Astrocyte (in vitro differentiated cells and primary cell): ENCODE results near the gene YAF2. TPM values are rescaled to one million over a fixed set of nuclear protein-coding genes. Genes with fewer than 3 reads are reported as not detected.
A peak's percentile ranks its signal among the peaks of the same experiment; 100 is the strongest.

ENCODE experiments used
- DNase-seq: peaks from one replicate; pipeline ENCODE4 v3.0.0-alpha.2; 2010; ENCODE audit warnings: low read depth
- FAIRE-seq: peaks from 2 replicates; lab custom pipeline; 2011; peaks lifted over from hg19 to GRCh38; lab: Jason Lieb, UNC
- H2AFZ ChIP-seq: 2 replicates; pipeline ENCODE4 v1.6.0; 2012; ENCODE audit warnings: low read depth, low read length, inconsistent platforms
- H3K27ac ChIP-seq: 2 replicates; pipeline ENCODE4 v1.5.1; 2011; ENCODE audit warnings: low read depth, low read length, inconsistent platforms
- H3K27me3 ChIP-seq: 2 replicates; pipeline ENCODE4 v1.6.0; 2011; ENCODE audit warnings: low read length, inconsistent platforms; ENCODE audit not compliant: insufficient read depth
- H3K36me3 ChIP-seq: 2 replicates; pipeline ENCODE4 v1.5.1; 2011; ENCODE audit warnings: low read length, inconsistent platforms; ENCODE audit not compliant: insufficient read depth
- H3K4me1 ChIP-seq: 2 replicates; pipeline ENCODE4 v1.5.1; 2011; ENCODE audit warnings: low read length, inconsistent platforms; ENCODE audit not compliant: insufficient read depth
- H3K4me2 ChIP-seq: 2 replicates; pipeline ENCODE4 v1.6.0; 2012; ENCODE audit warnings: low read length, inconsistent platforms
- H3K4me3 ChIP-seq: 2 replicates; pipeline ENCODE4 v1.5.1; 2011; ENCODE audit warnings: low read depth, mild to moderate bottlenecking, low read length, inconsistent platforms; ENCODE audit not compliant: insufficient read depth
- H3K79me2 ChIP-seq: 2 replicates; pipeline ENCODE4 v1.6.0; 2012; ENCODE audit warnings: mild to moderate bottlenecking, low read length, inconsistent platforms; ENCODE audit not compliant: insufficient read depth
- H3K9ac ChIP-seq: 2 replicates; pipeline ENCODE4 v1.6.0; 2012; ENCODE audit warnings: mild to moderate bottlenecking, low read length, inconsistent platforms
- H3K9me3 ChIP-seq: 2 replicates; pipeline ENCODE4 v1.5.1; 2012; ENCODE audit warnings: low read depth, mild to moderate bottlenecking, low read length, inconsistent platforms; ENCODE audit not compliant: insufficient read depth
- H4K20me1 ChIP-seq: 2 replicates; pipeline ENCODE4 v1.6.0; 2012; ENCODE audit warnings: low read length, inconsistent platforms; ENCODE audit not compliant: insufficient read depth
- H3K27ac Mint-ChIP-seq: one replicate; pipeline ENCODE4 v1.8.0; 2021; ENCODE audit warnings: mild to moderate bottlenecking, mixed read lengths; ENCODE audit not compliant: unreplicated experiment
- H3K27me3 Mint-ChIP-seq: one replicate; pipeline ENCODE4 v1.8.0; 2021; ENCODE audit warnings: low read depth, mixed read lengths; ENCODE audit not compliant: unreplicated experiment
- H3K36me3 Mint-ChIP-seq: one replicate; pipeline ENCODE4 v1.8.0; 2021; ENCODE audit warnings: low read depth, mixed read lengths; ENCODE audit not compliant: unreplicated experiment
- H3K4me1 Mint-ChIP-seq: one replicate; pipeline ENCODE4 v1.8.0; 2021; ENCODE audit warnings: low read depth, mixed read lengths; ENCODE audit not compliant: unreplicated experiment
- H3K4me3 Mint-ChIP-seq: one replicate; pipeline ENCODE4 v1.8.0; 2021; ENCODE audit warnings: mild to moderate bottlenecking, moderate library complexity, mixed read lengths; ENCODE audit not compliant: unreplicated experiment
- H3K9me3 Mint-ChIP-seq: one replicate; pipeline ENCODE4 v1.8.0; 2021; ENCODE audit warnings: mild to moderate bottlenecking, mixed read lengths; ENCODE audit not compliant: unreplicated experiment
- EZH2 ChIP-seq: IDR thresholded peaks from 2 replicates; pipeline ENCODE4 v1.6.1; 2012; ENCODE audit warnings: mild to moderate bottlenecking, low read length, inconsistent platforms; ENCODE audit not compliant: insufficient read depth
- total RNA-seq: library from RNA; stranded (reverse); gene quantifications from 2 replicates; pipeline ENCODE4 v1.2.1, GENCODE V29; 2021
- TF ChIP-seq, protein P1 (sequence below): IDR thresholded peaks from 2 replicates; pipeline ENCODE4 v1.5.1; 2011; ENCODE audit warnings: low read depth, mild to moderate bottlenecking, inconsistent platforms, low read length, moderate library complexity; ENCODE audit not compliant: insufficient read depth

Gene YAF2
- total RNA-seq, 1 donor from 2014 or later, result 28.6 TPM

DNA sequence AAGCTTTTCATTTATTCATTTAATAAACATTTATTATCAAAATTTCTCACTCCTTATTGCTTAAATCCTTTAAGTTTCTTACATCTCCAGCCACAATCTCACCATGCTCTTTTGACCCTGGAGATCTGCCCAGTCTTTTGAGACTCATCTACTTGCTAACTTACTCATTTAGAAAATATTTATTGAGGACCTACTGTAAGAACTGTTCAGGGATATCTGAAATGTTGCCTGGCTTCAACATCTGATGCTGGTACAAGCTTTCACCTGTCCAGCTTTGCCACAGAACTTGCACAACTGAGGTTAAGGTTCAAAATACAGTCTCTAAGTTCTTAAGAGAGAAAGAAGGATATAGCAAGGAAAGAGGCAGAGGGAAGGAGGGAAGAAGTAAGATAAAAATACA is 75.9 kb downstream of the YAF2 start:
- Histone ChIP-seq H3K27me3 (no peaks in the 10 kb centered on the region), H3K4me1 (no peaks in the 10 kb centered on the region), H4K20me1 (peaks cover 3% of the 10 kb centered on the region), H2AFZ (no peak overlapping the region), H3K79me2 (no peaks in the 10 kb centered on the region), H3K4me3 (no peak overlapping the region), H3K9me3 (no peaks in the 10 kb centered on the region), H3K36me3 (peaks cover 3% of the 10 kb centered on the region), H3K27ac (no peak overlapping the region), H3K4me2 (no peak overlapping the region), H3K9ac (no peak overlapping the region)
- no peak overlapping the region for H3K27ac Mint-ChIP-seq
- no peaks in the 10 kb centered on the region for H3K36me3 Mint-ChIP-seq
- peak; percentile 50 for FAIRE-seq
- peak; percentile 48 for DNase-seq
- H3K4me1 Mint-ChIP-seq, result peaks cover 15% of the 10 kb centered on the region
- no peaks in the 10 kb centered on the region for H3K9me3 Mint-ChIP-seq
- H3K4me3 Mint-ChIP-seq, result no peak overlapping the region
- TF ChIP-seq EZH2, result no peak
- TF ChIP-seq, protein P1, sequence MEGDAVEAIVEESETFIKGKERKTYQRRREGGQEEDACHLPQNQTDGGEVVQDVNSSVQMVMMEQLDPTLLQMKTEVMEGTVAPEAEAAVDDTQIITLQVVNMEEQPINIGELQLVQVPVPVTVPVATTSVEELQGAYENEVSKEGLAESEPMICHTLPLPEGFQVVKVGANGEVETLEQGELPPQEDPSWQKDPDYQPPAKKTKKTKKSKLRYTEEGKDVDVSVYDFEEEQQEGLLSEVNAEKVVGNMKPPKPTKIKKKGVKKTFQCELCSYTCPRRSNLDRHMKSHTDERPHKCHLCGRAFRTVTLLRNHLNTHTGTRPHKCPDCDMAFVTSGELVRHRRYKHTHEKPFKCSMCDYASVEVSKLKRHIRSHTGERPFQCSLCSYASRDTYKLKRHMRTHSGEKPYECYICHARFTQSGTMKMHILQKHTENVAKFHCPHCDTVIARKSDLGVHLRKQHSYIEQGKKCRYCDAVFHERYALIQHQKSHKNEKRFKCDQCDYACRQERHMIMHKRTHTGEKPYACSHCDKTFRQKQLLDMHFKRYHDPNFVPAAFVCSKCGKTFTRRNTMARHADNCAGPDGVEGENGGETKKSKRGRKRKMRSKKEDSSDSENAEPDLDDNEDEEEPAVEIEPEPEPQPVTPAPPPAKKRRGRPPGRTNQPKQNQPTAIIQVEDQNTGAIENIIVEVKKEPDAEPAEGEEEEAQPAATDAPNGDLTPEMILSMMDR, result no peak
- no peaks in the 10 kb centered on the region for H3K27me3 Mint-ChIP-seq

DNA sequence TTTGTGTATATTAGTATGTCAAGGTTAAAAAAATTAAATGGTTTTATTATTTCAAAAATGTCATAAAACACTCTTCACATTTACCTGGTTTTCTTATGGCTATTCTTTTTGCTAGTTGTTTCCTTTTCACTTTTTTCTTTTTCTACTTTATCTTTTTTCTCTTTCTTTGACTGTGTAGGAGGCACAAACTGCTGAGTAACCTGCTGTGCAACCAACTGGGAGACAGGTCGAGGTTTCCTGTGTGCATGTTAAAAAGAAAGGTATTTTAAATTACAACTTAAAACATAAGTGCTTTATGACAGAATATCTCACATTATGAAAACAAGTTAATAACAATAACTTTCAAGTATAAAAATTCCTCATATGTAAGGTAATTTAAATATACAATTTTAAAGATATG is 76.5 kb downstream of the YAF2 start:
- Histone ChIP-seq H3K9me3 (no peaks in the 10 kb centered on the region), H3K4me2 (no peak overlapping the region), H2AFZ (no peak overlapping the region), H3K36me3 (peaks cover 3% of the 10 kb centered on the region), H3K4me1 (no peaks in the 10 kb centered on the region), H3K9ac (no peak overlapping the region), H4K20me1 (peaks cover 3% of the 10 kb centered on the region), H3K27me3 (no peaks in the 10 kb centered on the region), H3K4me3 (no peak overlapping the region), H3K27ac (no peak overlapping the region), H3K79me2 (no peaks in the 10 kb centered on the region)
- Mint-ChIP-seq H3K36me3 (no peaks in the 10 kb centered on the region), H3K27ac (no peak overlapping the region), H3K27me3 (no peaks in the 10 kb centered on the region), H3K4me3 (no peak overlapping the region), H3K9me3 (no peaks in the 10 kb centered on the region), H3K4me1 (peaks cover 15% of the 10 kb centered on the region)
- DNase-seq, result no peak
- no peak for FAIRE-seq
- TF ChIP-seq, protein P1, result no peak
- TF ChIP-seq EZH2, result no peak

DNA sequence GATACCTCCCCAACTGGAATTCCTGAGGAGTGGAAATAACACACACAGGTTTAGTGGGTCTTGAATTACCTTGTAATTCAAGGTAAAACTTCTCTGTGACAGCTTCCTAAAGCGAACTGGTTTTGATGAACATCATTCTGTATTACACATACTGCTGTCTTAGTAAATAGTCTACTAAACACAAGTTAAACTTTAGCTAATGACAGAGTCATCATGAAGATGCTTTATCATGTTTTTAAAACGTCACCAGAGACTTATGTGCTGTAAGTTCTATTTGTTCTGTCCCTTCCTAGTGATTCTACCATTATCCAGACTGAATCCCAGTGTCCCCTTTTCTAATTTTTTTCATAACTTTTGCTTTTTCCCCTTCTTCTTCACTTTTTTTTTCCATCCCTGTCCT is 81.8 kb downstream of the YAF2 start:
- H3K27me3 Mint-ChIP-seq, result no peaks in the 10 kb centered on the region
- no peaks in the 10 kb centered on the region for H3K4me1 ChIP-seq
- H3K36me3 Mint-ChIP-seq, result peaks cover 2% of the 10 kb centered on the region
- DNase-seq, result no peak
- peaks cover 3% of the 10 kb centered on the region for H3K36me3 ChIP-seq
- H3K4me3 ChIP-seq, result no peak overlapping the region
- no peaks in the 10 kb centered on the region for H3K9me3 Mint-ChIP-seq
- H2AFZ ChIP-seq, result no peak overlapping the region
- TF ChIP-seq, protein P1, result no peak
- H3K79me2 ChIP-seq, result no peaks in the 10 kb centered on the region
- no peak for FAIRE-seq
- H3K4me2 ChIP-seq, result no peak overlapping the region
- H4K20me1 ChIP-seq, result no peaks in the 10 kb centered on the region
- H3K9ac ChIP-seq, result no peak overlapping the region
- no peak overlapping the region for H3K27ac ChIP-seq
- peaks cover 1% of the 10 kb centered on the region for H3K4me1 Mint-ChIP-seq
- H3K4me3 Mint-ChIP-seq, result no peak overlapping the region
- no peaks in the 10 kb centered on the region for H3K9me3 ChIP-seq
- H3K27ac Mint-ChIP-seq, result peak overlapping the region; percentile 41
- H3K27me3 ChIP-seq, result no peaks in the 10 kb centered on the region
